ENCODE results near the gene USP21.

The USP21 gene

DNA sequence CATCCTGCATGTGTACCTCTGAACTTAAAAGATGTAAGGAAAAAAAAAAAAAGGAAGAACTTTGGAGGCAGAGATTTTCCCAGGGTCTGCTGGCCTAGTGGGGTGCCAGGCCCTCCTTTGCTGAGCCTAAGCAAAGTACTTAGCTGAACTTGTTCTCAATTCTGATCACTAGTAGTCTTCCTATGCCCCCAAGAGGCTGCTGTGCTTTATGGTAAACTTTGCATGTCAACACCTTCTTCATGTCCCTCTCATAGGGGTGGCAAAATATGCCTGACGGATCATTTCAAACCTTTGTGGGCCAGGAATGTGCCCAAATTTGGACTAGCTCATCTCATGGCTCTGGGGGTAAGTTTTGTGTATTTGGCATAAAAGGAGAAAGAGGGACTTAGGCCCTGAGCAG lies 1.4 kb upstream of the USP21 start:
- no peaks in the 10 kb centered on the region for H4K20me1 ChIP-seq (ENCODE audit: control insufficient read depth, insufficient read depth, low read depth, low read length)
- H3K79me2 ChIP-seq (ENCODE audit: control insufficient read depth, low read length): peaks cover 33% of the 10 kb centered on the region
- peaks cover 16% of the 10 kb centered on the region for H3F3A ChIP-seq (ENCODE audit: control insufficient read depth, insufficient read depth)
- peaks cover 42% of the 10 kb centered on the region for H3K36me3 ChIP-seq (ENCODE audit: control insufficient read depth, low read length)
- no peaks in the 10 kb centered on the region for H3K9me2 ChIP-seq (replicated peaks; ENCODE audit: control insufficient read depth, low read length)
- no peak overlapping the region for H3K4me2 ChIP-seq (ENCODE audit: low read length)
- no peak for TF ChIP-seq EZH2phosphoT487 (IDR thresholded peaks at IDR 0.05; ENCODE audit: borderline replicate concordance, low read length)
- TF ChIP-seq, protein P1, sequence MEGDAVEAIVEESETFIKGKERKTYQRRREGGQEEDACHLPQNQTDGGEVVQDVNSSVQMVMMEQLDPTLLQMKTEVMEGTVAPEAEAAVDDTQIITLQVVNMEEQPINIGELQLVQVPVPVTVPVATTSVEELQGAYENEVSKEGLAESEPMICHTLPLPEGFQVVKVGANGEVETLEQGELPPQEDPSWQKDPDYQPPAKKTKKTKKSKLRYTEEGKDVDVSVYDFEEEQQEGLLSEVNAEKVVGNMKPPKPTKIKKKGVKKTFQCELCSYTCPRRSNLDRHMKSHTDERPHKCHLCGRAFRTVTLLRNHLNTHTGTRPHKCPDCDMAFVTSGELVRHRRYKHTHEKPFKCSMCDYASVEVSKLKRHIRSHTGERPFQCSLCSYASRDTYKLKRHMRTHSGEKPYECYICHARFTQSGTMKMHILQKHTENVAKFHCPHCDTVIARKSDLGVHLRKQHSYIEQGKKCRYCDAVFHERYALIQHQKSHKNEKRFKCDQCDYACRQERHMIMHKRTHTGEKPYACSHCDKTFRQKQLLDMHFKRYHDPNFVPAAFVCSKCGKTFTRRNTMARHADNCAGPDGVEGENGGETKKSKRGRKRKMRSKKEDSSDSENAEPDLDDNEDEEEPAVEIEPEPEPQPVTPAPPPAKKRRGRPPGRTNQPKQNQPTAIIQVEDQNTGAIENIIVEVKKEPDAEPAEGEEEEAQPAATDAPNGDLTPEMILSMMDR (IDR thresholded peaks at IDR 0.05; ENCODE audit: low read depth, low read length, poor library complexity, severe bottlenecking): no peak
- H3K4me3 ChIP-seq (ENCODE audit: low read length): no peak overlapping the region
- H3K27me3 ChIP-seq (ENCODE audit: control insufficient read depth, low read length): no peaks in the 10 kb centered on the region
- H3K4me1 ChIP-seq (ENCODE audit: control insufficient read depth, low read length): peaks cover 32% of the 10 kb centered on the region
- H3K9me3 ChIP-seq (ENCODE audit: control insufficient read depth, insufficient read depth, low read length): no peaks in the 10 kb centered on the region
- H3K27ac ChIP-seq (ENCODE audit: low read depth, low read length): no peak overlapping the region

DNA sequence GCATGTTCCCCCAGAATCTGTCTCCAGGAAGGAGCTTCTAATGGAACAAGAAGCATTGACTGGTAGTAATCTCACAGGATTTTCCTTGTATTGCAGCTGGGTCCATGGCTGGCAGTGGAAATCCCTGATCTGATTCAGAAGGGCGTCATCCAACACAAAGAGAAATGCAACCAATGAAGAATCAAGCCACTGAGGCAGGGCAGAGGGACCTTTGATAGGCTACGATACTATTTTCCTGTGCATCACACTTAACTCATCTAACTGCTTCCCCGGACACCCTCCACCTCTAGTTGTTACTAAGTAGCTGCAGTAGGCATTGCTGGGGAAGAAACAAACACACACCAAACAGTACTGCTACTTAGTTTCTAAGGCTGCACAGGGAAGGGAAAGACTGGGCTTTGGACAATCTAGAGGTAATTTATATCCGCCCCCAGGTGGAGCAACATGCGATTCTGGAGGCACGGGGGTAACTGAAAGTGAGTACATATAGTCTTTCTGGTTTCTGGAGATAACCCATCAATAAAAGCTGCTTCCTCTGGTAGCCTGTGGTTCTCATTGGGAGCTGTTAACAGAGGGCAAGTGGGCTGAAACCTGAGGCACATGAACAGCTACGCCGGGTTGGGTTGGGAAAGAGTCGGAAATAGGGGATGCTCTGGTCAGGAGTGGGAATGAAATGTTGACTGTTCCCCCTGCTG lies 837 bp upstream of the USP21 start:
- Histone ChIP-seq H3K9me3 (ENCODE audit: control insufficient read depth, insufficient read depth, low read length) (no peaks in the 10 kb centered on the region), H3F3A (ENCODE audit: control insufficient read depth, insufficient read depth) (peaks cover 16% of the 10 kb centered on the region), H3K79me2 (ENCODE audit: control insufficient read depth, low read length) (peaks cover 33% of the 10 kb centered on the region), H3K36me3 (ENCODE audit: control insufficient read depth, low read length) (peaks cover 47% of the 10 kb centered on the region), H3K4me2 (ENCODE audit: low read length) (peak overlapping the region; percentile 69), H4K20me1 (ENCODE audit: control insufficient read depth, insufficient read depth, low read depth, low read length) (no peaks in the 10 kb centered on the region), H3K9me2 (replicated peaks; ENCODE audit: control insufficient read depth, low read length) (no peaks in the 10 kb centered on the region), H3K4me3 (ENCODE audit: low read length) (peak overlapping the region; percentile 81), H3K27ac (ENCODE audit: low read depth, low read length) (no peak overlapping the region), H3K4me1 (ENCODE audit: control insufficient read depth, low read length) (peaks cover 28% of the 10 kb centered on the region), H3K27me3 (ENCODE audit: control insufficient read depth, low read length) (no peaks in the 10 kb centered on the region)
- TF ChIP-seq, protein P1 (IDR thresholded peaks at IDR 0.05; ENCODE audit: low read depth, low read length, poor library complexity, severe bottlenecking): no peak
- TF ChIP-seq EZH2phosphoT487 (IDR thresholded peaks at IDR 0.05; ENCODE audit: borderline replicate concordance, low read length): no peak

DNA sequence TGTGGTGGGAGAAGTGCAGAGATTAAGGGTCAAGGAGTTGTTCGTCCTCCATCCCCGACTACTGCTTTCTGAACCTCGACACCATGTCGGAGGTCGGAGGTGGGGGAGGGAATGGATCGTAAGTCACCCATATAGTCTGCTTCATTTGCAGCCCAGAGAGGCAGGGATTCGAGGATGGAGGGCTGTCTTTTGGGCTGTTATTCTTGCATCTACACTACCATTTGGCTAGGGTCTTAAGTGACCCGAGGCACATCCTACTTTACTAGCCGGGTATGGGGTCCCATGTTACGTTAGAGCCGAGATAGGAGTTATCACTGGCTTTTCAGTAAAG lies 578 bp downstream of the USP21 start:
- no peak for TF ChIP-seq EZH2phosphoT487 (IDR thresholded peaks at IDR 0.05; ENCODE audit: borderline replicate concordance, low read length)
- TF ChIP-seq, protein P1 (IDR thresholded peaks at IDR 0.05; ENCODE audit: low read depth, low read length, poor library complexity, severe bottlenecking): no peak
- Histone ChIP-seq H3K4me1 (ENCODE audit: control insufficient read depth, low read length) (peaks cover 27% of the 10 kb centered on the region), H3K36me3 (ENCODE audit: control insufficient read depth, low read length) (peaks cover 59% of the 10 kb centered on the region)

More for the DNA sequence above, 578 bp downstream of the USP21 start:
- Histone ChIP-seq H3K4me3 (ENCODE audit: low read length) (peak overlapping the region; percentile 81), H3K79me2 (ENCODE audit: control insufficient read depth, low read length) (peaks cover 24% of the 10 kb centered on the region), H3K9me3 (ENCODE audit: control insufficient read depth, insufficient read depth, low read length) (no peaks in the 10 kb centered on the region), H3K9me2 (replicated peaks; ENCODE audit: control insufficient read depth, low read length) (no peaks in the 10 kb centered on the region), H4K20me1 (ENCODE audit: control insufficient read depth, insufficient read depth, low read depth, low read length) (no peaks in the 10 kb centered on the region), H3F3A (ENCODE audit: control insufficient read depth, insufficient read depth) (peaks cover 15% of the 10 kb centered on the region), H3K4me2 (ENCODE audit: low read length) (peak overlapping the region; percentile 69), H3K27ac (ENCODE audit: low read depth, low read length) (peak overlapping the region; percentile 43; the same call in 1 of the 2 replicates), H3K27me3 (ENCODE audit: control insufficient read depth, low read length) (no peaks in the 10 kb centered on the region)
